GM10266 (cell line): ENCODE measurements around the gene VPS37D.
"Not testable (repeated sequence)": the region's sequence is repeated elsewhere in the genome, so short reads cannot be mapped to it uniquely, and the experiment has no call there.

Experiments used
- DNase-seq: peaks from one replicate; pipeline ENCODE4 v3.0.0; 2012; ENCODE audit errors: extremely low spot score
- TF ChIP-seq, protein P1 (sequence below): IDR thresholded peaks from 2 replicates; pipeline ENCODE4 v1.5.1; 2012; ENCODE audit warnings: mild to moderate bottlenecking, low read depth; ENCODE audit not compliant: control insufficient read depth, insufficient read depth; ENCODE audit errors: missing control alignments

Gene VPS37D

DNA sequence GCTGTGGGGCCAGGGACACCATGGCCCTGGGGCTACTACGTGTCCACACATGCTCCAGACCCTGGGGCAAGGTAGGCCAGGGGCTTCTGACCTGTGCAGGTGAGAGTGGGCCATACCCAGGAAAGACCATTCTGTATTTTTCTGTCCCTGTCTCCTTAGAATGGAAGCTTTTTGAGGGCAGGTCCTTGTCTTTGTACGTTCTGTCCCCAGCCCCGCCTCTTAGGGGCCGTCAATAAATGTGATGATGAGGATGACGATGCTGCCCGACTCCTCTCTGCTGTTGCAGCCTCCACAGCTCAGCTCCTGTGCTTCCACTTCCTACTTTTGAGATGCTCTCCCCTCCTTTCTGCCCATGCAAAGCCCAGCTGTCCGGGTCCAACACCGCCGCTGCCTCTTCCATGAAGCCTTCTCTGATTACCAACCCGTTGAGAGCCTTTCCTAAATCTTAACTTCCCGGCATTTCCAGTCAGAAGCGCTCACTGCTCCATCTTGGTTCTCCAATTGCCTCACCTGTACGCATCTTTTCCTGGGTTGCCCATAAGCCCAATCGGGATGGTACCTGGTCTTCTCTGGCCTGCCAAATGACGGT lies 4.3 kb downstream of the VPS37D start:
- TF ChIP-seq, protein P1, sequence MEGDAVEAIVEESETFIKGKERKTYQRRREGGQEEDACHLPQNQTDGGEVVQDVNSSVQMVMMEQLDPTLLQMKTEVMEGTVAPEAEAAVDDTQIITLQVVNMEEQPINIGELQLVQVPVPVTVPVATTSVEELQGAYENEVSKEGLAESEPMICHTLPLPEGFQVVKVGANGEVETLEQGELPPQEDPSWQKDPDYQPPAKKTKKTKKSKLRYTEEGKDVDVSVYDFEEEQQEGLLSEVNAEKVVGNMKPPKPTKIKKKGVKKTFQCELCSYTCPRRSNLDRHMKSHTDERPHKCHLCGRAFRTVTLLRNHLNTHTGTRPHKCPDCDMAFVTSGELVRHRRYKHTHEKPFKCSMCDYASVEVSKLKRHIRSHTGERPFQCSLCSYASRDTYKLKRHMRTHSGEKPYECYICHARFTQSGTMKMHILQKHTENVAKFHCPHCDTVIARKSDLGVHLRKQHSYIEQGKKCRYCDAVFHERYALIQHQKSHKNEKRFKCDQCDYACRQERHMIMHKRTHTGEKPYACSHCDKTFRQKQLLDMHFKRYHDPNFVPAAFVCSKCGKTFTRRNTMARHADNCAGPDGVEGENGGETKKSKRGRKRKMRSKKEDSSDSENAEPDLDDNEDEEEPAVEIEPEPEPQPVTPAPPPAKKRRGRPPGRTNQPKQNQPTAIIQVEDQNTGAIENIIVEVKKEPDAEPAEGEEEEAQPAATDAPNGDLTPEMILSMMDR, result no peak
- DNase-seq, result no peak

DNA sequence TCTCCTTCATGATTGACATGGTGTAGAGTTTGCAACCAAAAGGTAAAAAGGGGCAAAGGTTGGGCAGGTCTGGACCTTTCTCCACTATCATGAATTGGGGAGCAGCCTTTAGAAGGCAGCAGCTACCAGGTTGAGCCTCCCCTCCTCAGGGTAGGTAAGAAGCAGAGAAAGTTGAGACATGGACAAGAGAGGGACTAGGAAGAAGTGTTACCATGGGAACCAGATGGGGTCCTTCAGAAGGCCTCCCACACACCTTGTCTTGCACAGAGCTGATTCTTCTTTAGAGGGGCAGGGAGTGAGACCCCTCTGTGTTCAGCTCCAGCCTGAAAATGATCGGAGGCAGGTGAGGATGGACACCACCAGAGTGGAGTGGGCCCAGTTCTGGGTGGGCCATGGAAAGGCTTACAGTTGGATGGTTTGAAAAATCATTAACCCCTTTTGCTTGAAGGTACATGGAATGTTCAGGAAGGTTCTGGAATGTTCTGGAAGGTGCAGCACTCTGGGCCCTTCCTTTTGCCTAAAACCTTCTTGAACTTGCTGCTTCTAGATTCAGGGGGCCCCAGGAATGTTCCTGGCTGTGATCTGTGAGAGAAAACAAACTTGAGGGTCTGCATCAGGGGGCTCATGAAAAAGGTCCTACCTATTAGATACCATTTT lies 7.0 kb downstream of the VPS37D start:
- DNase-seq, result no peak
- TF ChIP-seq, protein P1, result no peak

DNA sequence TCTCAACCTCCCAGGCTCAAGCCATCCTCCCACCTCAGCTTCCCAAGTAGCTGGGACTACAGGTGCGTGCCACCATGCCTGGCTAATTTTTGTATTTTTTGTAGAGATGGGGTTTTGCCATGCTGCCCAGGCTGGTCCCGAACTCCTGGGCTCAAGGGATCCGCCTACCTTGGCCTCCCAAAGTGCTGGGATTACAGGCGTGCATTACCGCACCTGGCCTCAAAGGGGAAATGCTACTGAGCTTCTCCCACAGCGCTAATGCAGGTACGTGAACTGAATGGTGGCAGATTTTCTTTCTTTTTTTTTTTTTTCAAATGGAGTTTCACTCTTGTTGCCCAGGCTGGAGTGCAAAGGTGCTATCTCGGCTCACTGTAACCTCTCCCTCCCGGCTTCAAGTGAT lies 8.4 kb downstream of the VPS37D start:
- DNase-seq, result not testable (repeated sequence)

DNA sequence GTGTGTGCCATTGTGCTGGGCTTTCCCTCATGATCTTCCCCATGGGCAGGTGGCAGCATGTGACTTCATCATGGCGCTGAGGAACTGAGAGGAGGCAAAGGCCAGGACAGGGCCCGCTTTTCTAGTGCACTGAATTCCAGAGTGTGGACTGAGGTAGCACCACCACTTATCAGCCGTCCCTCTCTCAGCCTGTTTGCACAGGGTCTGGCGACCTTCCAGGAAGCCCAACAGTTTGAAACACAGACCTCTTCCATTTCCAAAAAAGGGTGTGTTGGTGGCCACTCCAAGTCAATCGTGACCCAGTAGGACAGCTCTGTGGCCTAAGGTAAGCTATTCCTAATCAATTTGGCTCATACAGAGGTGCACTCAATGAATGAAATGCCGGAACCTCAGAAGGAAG lies 11.2 kb downstream of the VPS37D start:
- no peak for DNase-seq
- TF ChIP-seq, protein P1, result no peak

DNA sequence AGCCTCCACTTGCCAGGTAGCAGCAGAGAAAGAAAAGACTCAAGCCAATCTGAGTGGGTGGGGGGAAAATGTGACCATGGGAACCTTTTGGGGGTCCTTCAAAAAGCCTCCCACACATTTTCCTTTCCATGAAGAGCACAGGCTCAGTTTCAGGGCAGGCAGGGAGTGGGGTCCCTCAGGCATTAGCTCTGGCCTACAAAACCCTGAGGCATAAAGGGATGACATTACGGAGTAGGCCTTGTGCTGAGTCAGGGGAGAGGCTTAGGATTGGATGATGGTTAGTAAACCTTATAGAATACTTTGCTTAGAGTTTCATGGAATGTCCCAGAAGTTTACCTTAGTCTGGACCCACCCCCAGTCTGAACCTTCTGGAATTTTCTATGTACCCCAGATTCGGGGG lies 12.1 kb downstream of the VPS37D start:
- TF ChIP-seq, protein P1, result no peak
- no peak for DNase-seq

DNA sequence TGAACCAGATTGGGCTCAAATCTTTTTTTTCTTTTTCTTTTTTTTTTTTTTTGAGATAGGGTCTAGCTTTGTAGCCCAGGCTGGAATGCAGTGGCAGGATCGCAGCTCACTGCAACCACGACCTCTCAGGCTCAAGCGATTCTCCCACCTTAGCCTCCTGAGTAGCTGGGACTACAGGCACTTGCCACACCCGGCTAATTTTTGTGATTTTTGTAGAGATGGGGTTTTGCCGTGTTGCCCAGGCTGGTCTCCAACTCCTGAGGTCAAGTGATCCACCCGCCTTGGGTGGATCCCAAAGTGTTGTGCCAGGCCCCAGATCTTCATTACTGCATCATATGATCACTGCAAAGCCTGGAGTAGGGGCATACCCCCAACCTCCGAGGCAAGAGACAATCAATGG lies 12.9 kb downstream of the VPS37D start:
- TF ChIP-seq, protein P1, result no peak
- DNase-seq, result no peak

DNA sequence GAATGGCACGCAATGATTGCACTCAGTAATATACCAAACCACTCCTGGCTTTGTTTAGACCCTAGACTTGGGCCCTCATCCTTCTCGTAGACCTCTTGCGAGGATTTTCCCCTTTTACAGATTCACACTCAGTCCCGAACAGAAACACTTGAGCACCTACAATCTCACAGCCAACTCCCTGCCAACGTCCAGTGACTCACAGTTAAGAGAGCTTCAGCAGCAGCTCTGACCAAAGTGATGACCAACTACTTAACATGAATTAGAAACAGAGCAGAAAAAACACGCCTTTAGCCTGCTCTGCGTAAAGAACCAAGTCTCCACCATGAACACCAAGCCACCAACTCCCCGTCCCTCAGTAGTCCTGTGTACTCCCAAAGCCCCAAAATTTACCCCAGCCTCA lies 13.4 kb downstream of the VPS37D start:
- TF ChIP-seq, protein P1, result no peak
- DNase-seq, result no peak

DNA sequence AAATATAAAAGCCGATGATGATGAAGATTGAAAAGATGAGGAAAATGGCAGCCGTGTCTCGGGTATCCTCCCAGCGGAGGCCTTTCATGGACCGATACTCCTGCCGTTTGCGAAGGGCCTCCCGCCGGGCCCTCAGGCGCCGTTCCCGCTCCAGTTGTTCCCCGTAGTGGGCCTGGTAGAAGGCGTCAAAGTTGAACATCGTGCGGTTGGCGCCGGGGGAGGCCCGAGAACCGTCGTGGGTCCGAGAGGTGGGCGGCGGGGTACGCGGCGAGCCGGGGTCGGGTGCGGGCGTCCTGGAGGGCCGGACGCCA lies 15.1 kb downstream of the VPS37D start:
- TF ChIP-seq, protein P1, result no peak
- DNase-seq, result no peak
